ENCODE results near the gene NAV2. TPM values are rescaled to one million over a fixed set of nuclear protein-coding genes. Genes with fewer than 3 reads are reported as not detected.

NAV2 gene
- total RNA-seq, 1 donor from 2014 or later: 44.8 TPM

DNA sequence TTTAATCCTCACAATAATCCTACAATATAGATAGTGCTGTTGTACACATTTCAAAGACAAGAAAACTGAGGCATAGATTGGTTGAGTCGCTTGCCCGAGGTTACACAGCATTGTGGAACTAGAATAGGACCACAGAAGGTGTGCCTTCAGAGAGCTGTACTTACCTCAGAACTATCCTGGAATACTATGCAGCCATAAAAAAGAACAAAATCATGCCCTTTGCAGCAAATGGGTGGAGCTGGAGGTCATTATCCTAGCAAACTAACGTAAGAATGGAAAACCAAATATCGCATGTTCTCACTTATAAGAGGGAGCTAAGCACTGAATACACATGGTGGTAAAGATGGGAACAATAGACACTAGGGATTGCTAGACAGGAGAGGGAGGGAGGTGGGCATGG lies 15.7 kb upstream of the NAV2 start:
- Histone ChIP-seq H3K27me3 (no peaks in the 10 kb centered on the region), H3K36me3 (no peaks in the 10 kb centered on the region), H3K9me3 (no peaks in the 10 kb centered on the region), H3K27ac (no peak overlapping the region), H3K4me1 (peaks cover 4% of the 10 kb centered on the region), H3K4me3 (no peak overlapping the region)
- intact Hi-C loops (cut with DNase I): no loop called here
- TF ChIP-seq, protein P1, sequence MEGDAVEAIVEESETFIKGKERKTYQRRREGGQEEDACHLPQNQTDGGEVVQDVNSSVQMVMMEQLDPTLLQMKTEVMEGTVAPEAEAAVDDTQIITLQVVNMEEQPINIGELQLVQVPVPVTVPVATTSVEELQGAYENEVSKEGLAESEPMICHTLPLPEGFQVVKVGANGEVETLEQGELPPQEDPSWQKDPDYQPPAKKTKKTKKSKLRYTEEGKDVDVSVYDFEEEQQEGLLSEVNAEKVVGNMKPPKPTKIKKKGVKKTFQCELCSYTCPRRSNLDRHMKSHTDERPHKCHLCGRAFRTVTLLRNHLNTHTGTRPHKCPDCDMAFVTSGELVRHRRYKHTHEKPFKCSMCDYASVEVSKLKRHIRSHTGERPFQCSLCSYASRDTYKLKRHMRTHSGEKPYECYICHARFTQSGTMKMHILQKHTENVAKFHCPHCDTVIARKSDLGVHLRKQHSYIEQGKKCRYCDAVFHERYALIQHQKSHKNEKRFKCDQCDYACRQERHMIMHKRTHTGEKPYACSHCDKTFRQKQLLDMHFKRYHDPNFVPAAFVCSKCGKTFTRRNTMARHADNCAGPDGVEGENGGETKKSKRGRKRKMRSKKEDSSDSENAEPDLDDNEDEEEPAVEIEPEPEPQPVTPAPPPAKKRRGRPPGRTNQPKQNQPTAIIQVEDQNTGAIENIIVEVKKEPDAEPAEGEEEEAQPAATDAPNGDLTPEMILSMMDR (IDR thresholded peaks at IDR 0.05): no peak
- ATAC-seq (no peak), DNase-seq (no peak)

DNA sequence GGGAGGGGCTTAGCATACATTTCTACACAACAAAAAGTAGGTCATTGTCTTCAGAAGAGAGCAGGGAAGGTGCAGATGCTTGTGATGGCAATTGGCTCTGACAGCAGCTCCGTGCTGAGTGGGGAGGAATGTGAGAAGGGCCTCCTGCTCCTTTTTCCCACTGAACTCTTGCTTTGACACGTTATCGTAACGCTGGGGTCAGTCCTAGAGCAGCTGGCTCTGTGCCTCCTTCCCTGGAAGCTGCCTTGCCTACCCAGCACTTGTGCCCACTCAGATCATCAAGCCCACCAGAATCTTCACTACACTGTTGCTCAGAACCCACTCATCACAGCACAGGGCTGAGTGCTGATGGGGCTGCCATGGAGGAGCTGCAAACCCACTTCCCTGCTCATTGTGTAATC lies 14.9 kb upstream of the NAV2 start:
- intact Hi-C loops (cut with DNase I): no loop called here
- Histone ChIP-seq H3K4me1 (peaks cover 4% of the 10 kb centered on the region), H3K9me3 (no peaks in the 10 kb centered on the region), H3K27ac (no peak overlapping the region), H3K4me3 (no peak overlapping the region), H3K36me3 (no peaks in the 10 kb centered on the region), H3K27me3 (no peaks in the 10 kb centered on the region)
- TF ChIP-seq, protein P1 (IDR thresholded peaks at IDR 0.05): no peak
- ATAC-seq: no peak
- DNase-seq: no peak

DNA sequence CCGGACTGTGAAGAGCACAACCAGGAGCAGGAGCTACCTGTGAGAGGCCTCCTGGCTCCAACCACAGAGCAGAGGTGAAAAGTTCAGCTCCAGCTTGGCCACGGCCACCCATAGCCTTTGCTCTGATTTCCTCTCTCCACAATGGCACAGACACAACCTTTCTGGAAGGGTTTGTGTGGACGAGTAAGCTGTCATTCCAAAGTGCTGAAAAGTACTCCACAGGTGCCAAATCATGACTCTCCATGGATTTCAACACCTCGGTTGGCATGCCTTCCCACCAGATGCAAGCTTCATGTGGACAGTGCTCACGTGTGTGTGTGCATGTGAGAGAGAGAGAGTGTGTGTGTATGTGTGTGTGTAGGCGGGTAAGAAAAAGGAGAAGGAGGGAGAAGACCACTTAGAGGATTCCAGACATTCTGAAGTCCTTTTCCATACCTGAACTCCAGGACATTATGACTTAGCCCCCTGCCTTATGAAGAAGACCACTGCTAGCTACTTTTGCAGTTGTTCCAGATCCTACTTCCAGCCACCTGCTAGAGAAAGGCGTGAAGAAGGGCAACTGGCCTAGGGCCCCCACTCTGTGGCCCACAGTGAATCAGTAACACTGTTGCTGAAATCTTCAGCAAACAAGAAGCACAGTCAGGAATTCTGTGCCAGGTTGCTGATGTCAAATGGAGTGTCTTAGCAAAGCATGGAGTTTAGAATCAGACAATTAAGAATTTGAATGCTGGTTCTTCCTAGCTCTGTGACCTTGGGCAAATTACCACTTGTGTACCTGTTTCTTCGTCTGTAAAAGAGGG lies 13.9 kb upstream of the NAV2 start:
- no peak for DNase-seq
- no peak for ATAC-seq
- Histone ChIP-seq H3K27ac (no peak overlapping the region), H3K36me3 (no peaks in the 10 kb centered on the region), H3K9me3 (no peaks in the 10 kb centered on the region), H3K4me1 (peaks cover 4% of the 10 kb centered on the region), H3K4me3 (no peak overlapping the region), H3K27me3 (no peaks in the 10 kb centered on the region)
- intact Hi-C loops (cut with DNase I): no loop called here
- TF ChIP-seq, protein P1 (IDR thresholded peaks at IDR 0.05): no peak

DNA sequence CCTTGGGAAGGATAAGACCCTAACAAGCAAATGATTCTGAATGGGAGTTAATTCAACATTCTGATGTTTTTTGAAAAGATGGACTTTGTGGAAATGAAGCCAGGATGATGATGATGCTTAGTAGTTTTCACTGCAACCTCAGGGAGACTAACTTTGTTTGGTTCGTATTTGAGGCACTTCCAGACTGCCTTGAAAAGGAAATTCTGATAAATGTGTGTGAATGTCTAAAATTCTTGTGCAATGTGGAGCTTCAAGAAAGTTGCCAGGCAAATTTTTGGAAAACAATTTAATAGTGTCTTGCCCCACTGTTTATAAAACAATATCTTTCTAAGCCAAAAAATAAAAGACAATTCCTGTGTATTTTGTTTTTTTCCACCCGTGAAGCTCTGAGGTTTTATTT lies 11.2 kb upstream of the NAV2 start:
- Histone ChIP-seq H3K36me3 (no peaks in the 10 kb centered on the region), H3K9me3 (no peaks in the 10 kb centered on the region), H3K4me3 (no peak overlapping the region), H3K27me3 (no peaks in the 10 kb centered on the region), H3K27ac (no peak overlapping the region), H3K4me1 (peaks cover 7% of the 10 kb centered on the region)
- TF ChIP-seq, protein P1 (IDR thresholded peaks at IDR 0.05): no peak
- no peak for DNase-seq
- intact Hi-C loops (cut with DNase I): no loop called here
- no peak for ATAC-seq

DNA sequence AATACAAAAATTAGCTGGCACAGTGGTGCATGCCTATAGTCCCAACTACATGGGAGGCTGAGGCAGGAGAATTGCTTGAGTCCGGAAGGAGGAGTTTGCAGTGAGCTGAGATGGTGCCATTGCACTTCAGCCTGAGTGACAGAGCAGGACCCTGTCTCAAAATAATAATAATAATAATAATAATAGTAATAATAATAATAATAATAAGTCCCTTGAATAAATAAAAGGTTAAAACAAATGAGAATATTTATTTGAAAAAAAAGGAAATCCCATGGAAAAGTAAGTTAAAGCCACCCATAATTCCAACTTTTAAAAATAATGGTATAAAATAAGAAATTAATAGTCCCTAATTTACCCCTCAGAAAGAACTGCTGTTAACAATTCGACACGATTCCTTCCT lies 10.0 kb upstream of the NAV2 start:
- H3K27ac ChIP-seq: no peak overlapping the region
- TF ChIP-seq, protein P1 (IDR thresholded peaks at IDR 0.05): no peak
- H3K36me3 ChIP-seq: no peaks in the 10 kb centered on the region
- ATAC-seq: no peak
- H3K4me3 ChIP-seq: no peak overlapping the region
- peaks cover 7% of the 10 kb centered on the region for H3K4me1 ChIP-seq
- intact Hi-C loops (cut with DNase I): no loop called here
- H3K27me3 ChIP-seq: no peaks in the 10 kb centered on the region
- no peaks in the 10 kb centered on the region for H3K9me3 ChIP-seq
- DNase-seq: no peak

Measured in upper lobe of right lung (tissue), 1 donor.